ENCODE data around the gene GJC1. TPM values are rescaled to one million over a fixed set of nuclear protein-coding genes. Genes with fewer than 3 reads are reported as not detected.

GJC1 gene
- total RNA-seq, 2 experiments from 2014 or later, result not detected

DNA sequence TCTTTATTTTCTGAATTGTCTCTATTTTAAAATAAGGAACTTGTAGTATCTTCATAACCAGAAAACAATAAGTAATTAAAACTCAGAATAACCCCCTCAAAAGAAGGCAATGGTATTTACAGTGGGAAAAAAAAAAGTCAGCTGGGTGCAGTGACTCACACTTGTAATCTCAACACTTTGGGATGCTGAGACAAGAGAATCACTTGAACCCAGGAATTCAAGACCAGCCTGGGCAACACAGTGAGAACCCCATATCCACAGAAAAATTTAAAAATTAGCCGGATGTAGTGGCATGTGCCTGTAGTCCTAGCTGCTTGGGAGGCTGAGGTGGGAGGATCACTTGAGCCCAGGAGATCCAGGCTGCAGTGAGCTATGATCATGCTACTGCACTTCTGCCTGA lies 37.8 kb downstream of the GJC1 start:
- no peaks in the 10 kb centered on the region for H3K27me3 Mint-ChIP-seq
- no peak overlapping the region for H3K4me3 Mint-ChIP-seq
- H3K36me3 ChIP-seq (ENCODE audit: insufficient read depth, low read length), result no peaks in the 10 kb centered on the region
- no peaks in the 10 kb centered on the region for H3K27me3 ChIP-seq (ENCODE audit: control insufficient read depth in 1 of 2, insufficient read depth in 2 of 2, low read length in 2 of 2)
- DNase-seq, result no peak
- no peaks in the 10 kb centered on the region for H3K9me3 ChIP-seq (ENCODE audit: control insufficient read depth in 1 of 2, insufficient read depth in 1 of 2, low read length in 2 of 2)
- no peak for ATAC-seq (ENCODE audit: poor library complexity)
- no peak overlapping the region for H3K27ac ChIP-seq (ENCODE audit: low read depth in 1 of 2, low read length in 2 of 2)
- TF ChIP-seq, protein P1, sequence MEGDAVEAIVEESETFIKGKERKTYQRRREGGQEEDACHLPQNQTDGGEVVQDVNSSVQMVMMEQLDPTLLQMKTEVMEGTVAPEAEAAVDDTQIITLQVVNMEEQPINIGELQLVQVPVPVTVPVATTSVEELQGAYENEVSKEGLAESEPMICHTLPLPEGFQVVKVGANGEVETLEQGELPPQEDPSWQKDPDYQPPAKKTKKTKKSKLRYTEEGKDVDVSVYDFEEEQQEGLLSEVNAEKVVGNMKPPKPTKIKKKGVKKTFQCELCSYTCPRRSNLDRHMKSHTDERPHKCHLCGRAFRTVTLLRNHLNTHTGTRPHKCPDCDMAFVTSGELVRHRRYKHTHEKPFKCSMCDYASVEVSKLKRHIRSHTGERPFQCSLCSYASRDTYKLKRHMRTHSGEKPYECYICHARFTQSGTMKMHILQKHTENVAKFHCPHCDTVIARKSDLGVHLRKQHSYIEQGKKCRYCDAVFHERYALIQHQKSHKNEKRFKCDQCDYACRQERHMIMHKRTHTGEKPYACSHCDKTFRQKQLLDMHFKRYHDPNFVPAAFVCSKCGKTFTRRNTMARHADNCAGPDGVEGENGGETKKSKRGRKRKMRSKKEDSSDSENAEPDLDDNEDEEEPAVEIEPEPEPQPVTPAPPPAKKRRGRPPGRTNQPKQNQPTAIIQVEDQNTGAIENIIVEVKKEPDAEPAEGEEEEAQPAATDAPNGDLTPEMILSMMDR (IDR thresholded peaks at IDR 0.05), result no peak
- ChIA-PET POLR2A (no interaction called here), CTCF (no interaction called here)
- H3K9me3 Mint-ChIP-seq, result no peaks in the 10 kb centered on the region
- H3K36me3 Mint-ChIP-seq (ENCODE audit: low read depth), result no peaks in the 10 kb centered on the region
- intact Hi-C loops (cut with DNase I, micrococcal nuclease), result no loop called here
- H3K27ac Mint-ChIP-seq, result no peak overlapping the region
- no peak overlapping the region for H3K4me3 ChIP-seq (ENCODE audit: low read length)
- H3K4me1 Mint-ChIP-seq (ENCODE audit: low read depth), result no peaks in the 10 kb centered on the region
- no peaks in the 10 kb centered on the region for H3K4me1 ChIP-seq (ENCODE audit: insufficient read depth, low read length)

- POLR2A ChIA-PET, result no interaction called here
- H3K27ac ChIP-seq (ENCODE audit: low read depth in 1 of 2, low read length in 2 of 2), result no peak overlapping the region
- CTCF ChIA-PET, result no interaction called here
- no peaks in the 10 kb centered on the region for H3K4me1 ChIP-seq (ENCODE audit: insufficient read depth, low read length)
- H3K36me3 ChIP-seq (ENCODE audit: insufficient read depth, low read length), result no peaks in the 10 kb centered on the region
- intact Hi-C loops (cut with DNase I, micrococcal nuclease), result no loop called here
- Mint-ChIP-seq H3K27ac (no peak overlapping the region), H3K36me3 (ENCODE audit: low read depth) (no peaks in the 10 kb centered on the region), H3K27me3 (no peaks in the 10 kb centered on the region), H3K4me1 (ENCODE audit: low read depth) (no peaks in the 10 kb centered on the region), H3K4me3 (no peak overlapping the region), H3K9me3 (no peaks in the 10 kb centered on the region)
- TF ChIP-seq, protein P1 (IDR thresholded peaks at IDR 0.05), result no peak
- ATAC-seq (ENCODE audit: poor library complexity) (no peak), DNase-seq (no peak)
- no peaks in the 10 kb centered on the region for H3K9me3 ChIP-seq (ENCODE audit: control insufficient read depth in 1 of 2, insufficient read depth in 1 of 2, low read length in 2 of 2)
- no peaks in the 10 kb centered on the region for H3K27me3 ChIP-seq (ENCODE audit: control insufficient read depth in 1 of 2, insufficient read depth in 2 of 2, low read length in 2 of 2)
- H3K4me3 ChIP-seq (ENCODE audit: low read length), result no peak overlapping the region
Observed at GRCh38 chr17:44788139-44788538, 41.9 kb downstream of the GJC1 start.

DNA sequence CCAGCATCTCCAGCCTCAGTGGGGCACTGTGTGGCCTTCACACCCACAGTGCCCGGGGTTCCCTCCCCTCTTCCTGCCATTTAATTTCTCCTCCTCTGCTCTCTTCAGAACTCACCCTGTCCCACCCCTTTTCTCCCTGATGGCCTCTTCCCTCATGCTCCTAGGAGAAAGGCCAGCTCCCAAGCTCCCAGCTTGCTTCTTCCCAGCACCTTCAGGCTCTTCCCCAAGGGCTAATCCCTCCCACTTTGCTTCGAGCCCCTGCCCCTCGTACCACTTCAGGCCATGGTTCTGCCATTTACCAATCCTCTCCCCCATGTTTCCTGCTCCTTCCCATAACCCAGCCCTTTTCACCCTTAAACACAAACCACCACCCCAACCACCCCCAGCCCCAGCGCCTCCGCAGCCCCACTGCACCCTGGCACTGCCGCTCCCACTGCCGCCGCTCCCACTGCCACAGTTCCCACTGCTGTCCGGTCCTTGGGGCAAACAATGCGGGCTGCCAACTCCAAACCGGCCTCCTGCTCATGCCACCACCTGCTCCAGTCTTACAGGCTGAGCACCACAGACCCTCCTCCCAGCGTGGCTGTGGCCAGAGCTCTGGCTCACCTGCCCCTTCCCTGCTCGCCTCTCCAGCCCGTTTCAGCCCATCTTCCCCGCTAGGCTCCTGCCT lies 42.7 kb downstream of the GJC1 start:
- no peak overlapping the region for H3K27ac Mint-ChIP-seq
- Histone ChIP-seq H3K4me1 (ENCODE audit: insufficient read depth, low read length) (no peaks in the 10 kb centered on the region), H3K9me3 (ENCODE audit: control insufficient read depth in 1 of 2, insufficient read depth in 1 of 2, low read length in 2 of 2) (no peaks in the 10 kb centered on the region), H3K27me3 (ENCODE audit: control insufficient read depth in 1 of 2, insufficient read depth in 2 of 2, low read length in 2 of 2) (no peaks in the 10 kb centered on the region), H3K4me3 (ENCODE audit: low read length) (no peak overlapping the region), H3K27ac (ENCODE audit: low read depth in 1 of 2, low read length in 2 of 2) (no peak overlapping the region), H3K36me3 (ENCODE audit: insufficient read depth, low read length) (no peaks in the 10 kb centered on the region)
- POLR2A ChIA-PET, result no interaction called here
- no peaks in the 10 kb centered on the region for H3K27me3 Mint-ChIP-seq
- H3K4me3 Mint-ChIP-seq, result no peak overlapping the region
- TF ChIP-seq, protein P1 (IDR thresholded peaks at IDR 0.05), result no peak
- no peaks in the 10 kb centered on the region for H3K4me1 Mint-ChIP-seq (ENCODE audit: low read depth)
- DNase-seq (no peak), ATAC-seq (ENCODE audit: poor library complexity) (no peak)
- intact Hi-C loops (cut with DNase I, micrococcal nuclease), result no loop called here
- H3K36me3 Mint-ChIP-seq (ENCODE audit: low read depth), result no peaks in the 10 kb centered on the region
- CTCF ChIA-PET, result no interaction called here
- H3K9me3 Mint-ChIP-seq, result no peaks in the 10 kb centered on the region

All from CD4-positive, alpha-beta T cell (primary cell).